Measurements from ENCODE around the gene PARP3. TPM values are rescaled to one million over a fixed set of nuclear protein-coding genes. Genes with fewer than 3 reads are reported as not detected.

Gene PARP3
- 8.0 to 10.4 TPM (median 9.4 TPM) in 5 replicates for total RNA-seq (2022; extraction: Qiagen RNA extraction)

DNA sequence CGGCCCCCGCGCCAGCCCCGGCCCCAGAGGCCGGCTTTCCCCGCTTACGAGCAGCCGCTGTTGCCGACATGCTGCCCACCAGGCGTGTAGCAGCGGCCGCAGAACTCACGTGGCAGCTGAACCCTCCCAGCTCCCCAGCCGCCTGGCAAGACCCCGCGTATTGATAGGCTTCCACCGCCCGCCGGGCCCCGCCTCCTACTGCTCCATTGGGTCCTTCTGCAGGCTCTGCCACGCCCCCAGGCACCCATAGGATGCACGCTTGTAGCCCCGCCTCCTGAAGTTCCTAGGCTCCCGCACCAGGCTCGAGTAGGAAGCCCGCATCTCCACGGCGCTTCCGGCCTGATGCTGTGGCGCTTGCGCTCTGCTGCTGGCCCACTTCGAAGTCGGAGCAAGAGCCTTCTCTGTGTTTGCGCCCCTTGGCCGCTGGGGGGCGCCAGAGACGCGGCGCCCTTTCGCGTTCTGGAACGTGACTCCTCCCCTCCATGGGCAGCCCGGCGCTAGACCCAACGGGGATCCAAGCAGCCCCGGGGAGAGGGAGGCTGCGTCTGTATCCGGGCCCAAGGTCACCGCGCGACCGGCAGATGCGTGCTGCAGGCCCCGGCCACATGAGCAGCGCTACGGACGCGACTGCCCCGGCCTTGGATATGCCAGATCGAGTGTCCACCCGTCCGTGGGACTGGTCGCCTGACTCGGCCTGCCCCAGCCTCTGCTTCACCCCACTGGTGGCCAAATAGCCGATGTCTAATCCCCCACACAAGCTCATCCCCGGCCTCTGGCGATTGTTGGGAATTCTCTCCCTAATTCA is at the start of gene PARP3, which contains the start of gene RRP9:
TSS of gene PARP3 (plus strand) at position 566 of the 805 bp plus-strand sequence. CDS start 993 bp downstream, outside the sequence.
TSS of gene RRP9 (minus strand) at position 107 of the 805 bp plus-strand sequence. CDS start at position 70, 37 bp downstream.

DNA sequence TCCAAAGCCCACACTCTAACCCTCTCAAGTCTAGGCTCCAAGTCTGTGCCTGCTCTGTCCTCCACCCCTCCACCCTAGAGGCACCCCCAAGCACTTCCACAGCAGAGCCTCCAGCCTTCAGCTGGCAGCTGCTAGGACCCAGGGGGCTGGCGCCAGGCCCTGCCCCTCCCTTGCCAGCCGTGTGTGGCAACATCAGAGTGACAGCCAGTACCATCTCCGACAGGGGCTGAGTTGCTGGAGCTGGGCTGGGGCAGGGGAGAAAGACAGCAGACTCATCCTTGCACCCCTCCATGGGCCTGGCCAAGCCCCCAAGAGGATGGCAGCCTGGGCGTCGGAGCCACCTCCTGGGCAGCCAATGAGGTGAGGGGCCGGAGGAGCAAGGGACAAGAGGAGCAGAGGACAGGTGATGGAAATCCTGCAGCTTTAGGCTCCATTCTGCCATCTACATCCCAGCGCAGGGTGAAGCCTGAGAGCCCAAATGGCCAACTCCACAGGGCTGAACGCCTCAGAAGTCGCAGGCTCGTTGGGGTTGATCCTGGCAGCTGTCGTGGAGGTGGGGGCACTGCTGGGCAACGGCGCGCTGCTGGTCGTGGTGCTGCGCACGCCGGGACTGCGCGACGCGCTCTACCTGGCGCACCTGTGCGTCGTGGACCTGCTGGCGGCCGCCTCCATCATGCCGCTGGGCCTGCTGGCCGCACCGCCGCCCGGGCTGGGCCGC is 13.2 kb downstream of the PARP3 start, which contains the start of gene GPR62:
TSS of gene GPR62 (plus strand) at position 207 of the 718 bp plus-strand sequence. CDS start at position 479, 272 bp downstream.

DNA sequence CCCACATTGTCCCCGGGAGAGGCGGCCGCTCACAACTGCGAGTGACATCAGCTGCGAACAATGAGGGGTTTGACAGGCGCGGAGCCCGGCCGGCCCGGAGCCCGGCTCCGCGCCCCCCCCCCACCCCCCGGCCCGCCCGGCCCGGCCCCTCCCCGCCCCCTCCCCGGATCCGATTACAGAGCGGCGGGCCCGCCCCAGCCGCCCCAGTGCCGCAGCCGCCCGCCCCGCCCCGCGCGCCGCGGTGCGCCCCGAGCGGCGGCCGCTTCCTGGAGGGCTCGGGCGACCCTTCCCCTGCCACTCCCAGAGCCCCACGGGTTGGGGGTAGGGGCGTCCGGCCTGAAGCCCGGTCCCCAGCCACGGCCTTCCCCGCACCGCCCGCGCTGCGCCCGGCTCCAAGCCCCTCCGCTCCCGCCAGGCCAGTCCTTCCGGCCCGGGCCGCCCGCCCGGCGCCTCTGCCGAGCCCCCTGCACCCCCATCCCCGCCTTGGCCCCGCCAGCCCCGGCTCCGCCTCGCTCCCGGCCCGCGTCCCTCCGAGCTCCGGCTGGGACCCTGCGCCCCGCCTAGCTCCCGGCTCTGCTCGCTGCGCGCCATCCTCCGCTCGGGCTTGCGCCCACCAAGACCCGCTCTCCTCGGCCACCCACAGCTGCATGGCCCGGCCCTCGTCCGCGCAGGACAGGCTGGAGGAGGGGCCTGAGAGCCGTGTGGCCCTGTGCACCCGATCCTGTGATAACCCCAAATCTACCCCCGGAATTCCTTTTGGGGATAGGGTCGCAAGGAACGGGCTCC is 25.4 kb downstream of the PARP3 start, which contains the start of gene PCBP4:
TSS of gene PCBP4 (minus strand) at position 71 of the 786 bp plus-strand sequence. CDS start 6,214 bp downstream, outside the sequence.

DNA sequence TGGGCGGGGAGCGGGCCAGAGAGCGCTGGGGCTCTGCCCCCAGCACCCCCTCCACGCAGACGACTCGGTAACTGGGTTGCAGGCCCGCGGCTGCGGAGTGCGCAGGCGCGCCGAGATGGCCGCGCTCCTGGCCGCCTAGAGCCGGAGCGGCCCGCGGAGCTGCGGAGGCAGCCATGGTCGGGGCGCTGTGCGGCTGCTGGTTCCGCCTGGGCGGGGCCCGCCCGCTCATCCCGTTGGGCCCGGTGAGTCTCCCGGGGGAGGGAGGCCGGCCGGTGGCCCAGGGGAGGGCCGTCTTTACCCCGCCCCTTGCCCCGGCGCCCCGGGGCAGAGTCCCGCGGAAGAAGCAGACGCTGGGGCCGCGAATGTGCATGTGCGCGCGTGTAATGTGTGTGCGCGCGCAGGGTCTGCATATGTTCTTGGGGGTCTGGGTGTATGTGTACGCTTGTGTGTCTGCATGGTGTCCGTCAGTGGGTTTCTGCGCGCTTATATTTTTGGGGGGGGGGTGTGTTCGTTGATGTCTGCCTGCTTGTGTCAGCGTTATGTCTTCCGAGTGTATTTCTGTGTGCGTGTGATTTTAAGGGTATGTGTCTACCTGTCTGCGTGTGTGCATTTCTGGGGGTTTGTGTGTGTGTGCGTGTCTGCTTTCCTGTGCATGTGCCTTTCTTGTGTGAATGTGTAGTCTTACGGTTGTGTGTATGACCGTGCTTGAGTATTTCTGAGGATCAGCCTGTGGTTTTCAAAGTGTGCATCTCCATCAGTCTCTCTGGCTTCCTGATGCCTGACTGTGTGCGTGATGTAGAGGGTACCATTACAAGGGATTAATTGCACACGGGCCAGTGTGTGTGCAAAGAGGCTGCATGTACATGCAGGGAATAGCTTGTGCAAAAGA is 33.0 kb downstream of the PARP3 start, which contains the start of gene ABHD14A:
TSS of gene ABHD14A (plus strand) at position 102 of the 889 bp plus-strand sequence. CDS start at position 174, 72 bp downstream.

DNA sequence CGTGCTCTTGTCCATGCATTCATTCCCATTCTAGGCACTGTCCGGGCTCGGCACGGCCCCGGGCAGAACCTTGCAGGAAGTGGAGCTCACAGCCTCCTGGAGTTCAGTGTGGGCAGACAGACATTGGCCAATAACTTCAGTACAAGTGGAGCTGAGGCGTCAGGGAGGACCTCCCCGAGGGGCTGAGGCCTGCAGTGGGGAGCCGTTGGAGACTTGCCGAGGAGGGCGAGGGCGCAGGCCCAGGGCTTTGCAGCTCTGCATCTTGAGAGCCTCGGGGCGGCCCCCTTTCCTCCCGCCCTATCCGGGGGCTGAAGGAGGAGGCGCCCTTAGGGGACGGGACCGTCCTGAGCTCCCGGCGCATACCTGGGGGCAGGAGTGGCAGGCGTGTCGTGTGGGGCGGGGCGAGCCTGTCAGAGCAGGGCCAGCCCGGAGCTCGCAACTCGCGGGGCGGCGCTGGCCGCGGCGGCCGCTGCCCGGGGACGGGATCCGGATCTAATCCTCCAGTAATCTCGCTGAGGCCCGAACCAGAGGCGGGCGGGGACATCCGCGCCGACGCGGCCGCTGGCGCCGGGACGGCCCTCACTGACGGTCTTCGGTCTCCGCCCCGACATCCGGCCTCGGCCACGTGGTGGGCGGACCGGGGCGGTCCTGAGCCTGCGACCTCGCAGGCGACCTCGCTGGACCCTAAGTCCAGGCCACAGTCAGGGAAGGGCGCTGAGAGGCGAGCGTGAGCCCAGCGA is 40.8 kb downstream of the PARP3 start, which contains the start of gene ACY1:
TSS of gene ACY1 (plus strand) at position 698 of the 740 bp plus-strand sequence. CDS start 530 bp downstream, outside the sequence.

DNA sequence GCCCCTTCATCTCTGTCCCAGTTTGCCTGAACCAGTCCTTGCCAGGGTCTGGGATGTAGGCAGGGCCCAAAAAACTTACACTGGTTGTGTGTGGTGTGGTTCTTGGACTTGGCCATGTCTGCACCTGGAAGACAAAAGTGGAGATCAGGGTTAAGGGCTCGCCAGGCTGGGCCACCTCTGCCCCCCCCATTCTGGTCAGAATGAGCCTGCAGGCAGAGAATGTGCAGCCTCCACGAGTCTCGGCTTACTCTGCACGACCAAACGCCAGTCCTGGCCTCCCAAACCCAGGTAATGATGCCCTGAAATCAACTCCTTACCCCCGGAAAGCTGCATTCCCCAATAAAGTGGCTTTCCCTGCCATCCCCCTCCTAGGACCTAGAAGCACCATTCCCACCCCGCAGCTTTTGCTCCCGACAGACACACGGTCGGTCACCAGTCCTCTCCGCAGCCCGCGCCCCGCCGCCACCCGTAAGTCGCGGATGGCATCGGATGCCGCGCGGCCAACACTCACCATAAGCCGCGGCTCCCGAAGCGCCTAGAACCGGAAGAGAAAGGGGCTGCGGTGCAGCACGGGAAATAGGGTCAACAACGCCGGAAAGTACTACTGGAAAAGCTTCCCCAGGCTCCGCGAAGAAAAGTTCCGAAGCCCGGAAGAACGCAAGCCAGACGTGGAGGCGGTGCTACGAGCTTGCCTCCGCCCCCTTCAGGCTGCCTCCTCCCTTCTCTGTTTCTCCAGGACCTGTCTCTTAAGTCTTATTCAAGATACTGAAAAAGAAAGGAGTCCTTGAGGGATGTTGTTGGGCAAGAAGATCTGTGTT is 53.4 kb downstream of the PARP3 start, which contains the start of gene RPL29:
TSS of gene RPL29 (minus strand) at position 550 of the 818 bp plus-strand sequence. CDS start at position 116, 434 bp downstream.

Other genes with a start within 250 kb of the PARP3 start
- gene GRM2, start 235.3 kb upstream of the PARP3 start, total RNA-seq (2022; extraction: Qiagen RNA extraction): 0.03 to 0.05 TPM (median 0.04 TPM) in 4 of 5 replicates, not detected in the other
- gene IQCF6, start 163.1 kb upstream of the PARP3 start, total RNA-seq (2022; extraction: Qiagen RNA extraction): not detected in 5 replicates
- gene IQCF2, start 80.7 kb upstream of the PARP3 start, total RNA-seq (2022; extraction: Qiagen RNA extraction): not detected in 5 replicates
- not detected in 5 replicates for gene IQCF5, start 66.8 kb upstream of the PARP3 start, total RNA-seq (2022; extraction: Qiagen RNA extraction)
- not detected in 5 replicates for gene IQCF1, start 39.0 kb upstream of the PARP3 start, total RNA-seq (2022; extraction: Qiagen RNA extraction)
- gene RRP9, start 459 bp upstream of the PARP3 start, total RNA-seq (2022; extraction: Qiagen RNA extraction): 33.5 to 47.3 TPM (median 42.8 TPM) in 5 replicates
- not detected in 5 replicates for gene GPR62, start 13.0 kb downstream of the PARP3 start, total RNA-seq (2022; extraction: Qiagen RNA extraction)
- 12.1 to 15.2 TPM (median 14.0 TPM) in 5 replicates for gene PCBP4, start 25.1 kb downstream of the PARP3 start, total RNA-seq (2022; extraction: Qiagen RNA extraction)
- 27.4 to 34.9 TPM (median 34.2 TPM) in 5 replicates for gene ABHD14B, start 31.7 kb downstream of the PARP3 start, total RNA-seq (2022; extraction: Qiagen RNA extraction)
- 11.4 to 15.9 TPM (median 15.6 TPM) in 5 replicates for gene ABHD14A, start 32.7 kb downstream of the PARP3 start, total RNA-seq (2022; extraction: Qiagen RNA extraction)
- gene ACY1, start 41.2 kb downstream of the PARP3 start, total RNA-seq (2022; extraction: Qiagen RNA extraction): 22.3 to 27.8 TPM (median 25.4 TPM) in 5 replicates
- 1,307 to 1,420 TPM (median 1,337 TPM) in 5 replicates for gene RPL29, start 53.5 kb downstream of the PARP3 start, total RNA-seq (2022; extraction: Qiagen RNA extraction)
- 19.0 to 20.8 TPM (median 20.0 TPM) in 5 replicates for gene DUSP7, start 114.2 kb downstream of the PARP3 start, total RNA-seq (2022; extraction: Qiagen RNA extraction)
- gene POC1A, start 212.1 kb downstream of the PARP3 start, total RNA-seq (2022; extraction: Qiagen RNA extraction): 16.6 to 19.5 TPM (median 18.9 TPM) in 5 replicates

Measured in A549 treated with AZD2906 at 1 μM for 4 hours (cell line).